Glomerular visceral epithelial cell (primary cell): ENCODE data around the gene ST3GAL3.

Experiments
- DNase-seq: peaks from one replicate; pipeline ENCODE4 v3.0.0-alpha.2; 2016; ENCODE audit errors: extremely low spot score

ST3GAL3 gene

DNA sequence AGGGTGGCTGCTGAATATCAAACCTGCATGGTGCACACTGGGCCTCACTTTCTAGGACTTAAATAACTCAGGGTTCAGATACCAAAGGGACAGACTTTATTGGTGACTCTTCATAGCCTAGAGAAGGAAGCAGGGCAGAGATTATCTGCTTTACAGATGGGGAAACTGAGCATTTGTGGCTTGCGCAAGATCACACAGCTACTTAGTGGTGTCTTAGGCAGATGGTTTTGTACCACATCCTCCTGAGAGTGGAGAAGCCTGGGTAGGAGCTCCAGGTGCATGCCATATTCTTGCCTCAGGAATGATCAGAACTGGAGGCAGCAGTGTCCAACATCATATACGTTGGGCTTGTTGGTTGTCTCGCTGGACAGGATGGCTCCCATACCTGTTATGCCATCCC is 255.7 kb downstream of the ST3GAL3 start:
- DNase-seq, result no peak

- DNase-seq, result no peak
Measured at GRCh38 chr1:43963890-43964289, 256.6 kb downstream of the ST3GAL3 start.

DNA sequence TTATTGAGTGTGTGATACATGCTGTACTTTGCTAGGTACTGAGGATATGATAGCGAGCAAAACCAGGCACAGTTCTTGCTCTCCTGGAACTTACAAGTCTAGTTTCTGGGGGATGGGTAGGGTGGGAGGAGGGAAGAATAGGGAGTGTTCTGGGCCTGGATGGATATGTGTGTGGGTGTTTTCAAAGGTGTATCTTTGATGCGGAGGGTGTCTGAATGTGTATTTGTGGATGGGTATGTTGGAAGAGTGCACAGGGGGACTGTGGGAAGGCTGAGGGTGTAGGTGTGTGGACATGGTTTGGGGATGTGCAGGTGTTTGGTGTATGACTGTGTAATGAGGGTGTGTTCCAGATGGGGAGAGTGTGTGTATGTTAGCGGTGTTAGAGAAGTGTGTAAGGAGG is 258.0 kb downstream of the ST3GAL3 start:
- no peak for DNase-seq

DNA sequence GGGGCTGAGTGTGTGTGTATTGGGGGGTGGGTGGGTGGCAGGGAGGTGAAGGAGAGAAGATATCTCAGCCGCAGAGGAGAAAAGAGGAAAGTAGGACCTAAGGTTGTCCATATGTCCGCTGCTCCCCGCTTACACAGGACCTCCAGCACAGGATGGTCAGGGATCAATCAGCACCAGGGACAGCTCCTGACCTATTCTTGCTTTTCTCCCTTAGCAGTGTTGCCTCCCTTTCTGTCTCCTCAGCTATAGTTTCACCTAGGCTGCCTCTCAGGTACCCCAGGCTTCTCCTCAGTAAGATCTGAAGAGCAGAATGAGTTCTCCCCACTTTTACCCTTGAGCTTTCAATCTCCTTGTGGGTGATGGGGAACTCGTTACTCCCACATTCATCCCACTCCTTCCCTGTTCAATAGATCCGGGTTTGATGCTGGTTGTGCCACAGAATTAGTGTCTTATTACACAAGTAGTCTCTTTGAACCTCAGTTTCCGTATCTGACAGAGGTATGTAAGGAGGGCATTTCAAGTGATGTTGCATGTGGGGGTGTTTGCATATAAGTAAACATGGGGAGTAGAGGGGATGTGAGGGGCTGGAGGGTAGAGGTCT is 261.1 kb downstream of the ST3GAL3 start:
- no peak for DNase-seq

DNA sequence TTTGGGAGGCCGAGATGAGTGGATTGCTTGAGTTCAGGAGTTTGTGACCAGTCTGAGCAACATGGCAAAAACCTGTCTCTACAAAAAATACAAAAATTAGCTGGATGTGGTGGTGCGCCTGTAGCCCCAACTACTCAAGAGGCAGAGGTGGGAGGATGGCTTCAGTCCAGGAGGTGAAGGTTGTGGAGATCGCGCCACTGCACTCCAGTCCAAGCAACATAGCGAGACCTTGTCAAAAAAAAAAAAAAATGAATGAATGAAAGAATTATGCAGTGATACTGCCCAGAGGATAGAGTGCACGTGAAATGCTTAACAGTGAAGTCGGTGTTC is 262.0 kb downstream of the ST3GAL3 start:
- no peak for DNase-seq

DNA sequence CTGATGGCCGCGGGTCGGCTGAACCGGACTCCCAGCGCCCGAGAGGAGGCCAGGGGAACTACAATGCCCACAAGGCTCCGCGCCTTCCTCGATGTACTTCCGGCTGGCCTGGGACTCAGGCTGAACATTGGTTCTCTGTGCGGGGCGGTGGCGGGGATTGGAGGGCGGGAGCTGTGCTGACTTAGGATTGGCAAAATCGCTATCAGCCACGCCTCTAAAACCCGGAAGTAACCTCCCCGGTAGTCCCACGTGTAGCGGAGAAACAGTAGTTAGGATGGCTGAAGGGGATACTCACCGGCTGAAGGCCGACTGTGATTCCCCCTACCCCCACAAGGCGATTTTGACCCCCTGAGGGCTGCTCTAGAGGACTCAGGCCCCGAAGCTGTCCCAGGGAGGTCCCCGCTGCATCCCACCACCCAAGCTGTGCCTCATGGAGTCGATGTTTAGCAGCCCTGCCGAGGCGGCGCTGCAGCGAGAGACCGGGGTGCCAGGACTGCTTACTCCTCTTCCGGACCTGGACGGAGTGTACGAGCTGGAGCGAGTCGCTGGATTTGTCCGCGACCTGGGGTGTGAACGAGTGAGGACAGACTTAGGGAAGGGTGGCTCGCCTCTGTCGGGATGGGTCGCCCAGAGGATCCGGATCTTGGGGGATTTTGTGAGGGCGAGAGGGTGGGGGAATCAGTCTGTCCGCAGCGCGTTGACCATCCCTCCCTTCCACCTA is 262.6 kb downstream of the ST3GAL3 start, which contains the start of gene DPH2:
DPH2 (plus strand) TSS at position 265 of the 721 bp plus-strand sequence; CDS start at position 431, 166 bp downstream.
- peak; percentile 96 for DNase-seq

DNA sequence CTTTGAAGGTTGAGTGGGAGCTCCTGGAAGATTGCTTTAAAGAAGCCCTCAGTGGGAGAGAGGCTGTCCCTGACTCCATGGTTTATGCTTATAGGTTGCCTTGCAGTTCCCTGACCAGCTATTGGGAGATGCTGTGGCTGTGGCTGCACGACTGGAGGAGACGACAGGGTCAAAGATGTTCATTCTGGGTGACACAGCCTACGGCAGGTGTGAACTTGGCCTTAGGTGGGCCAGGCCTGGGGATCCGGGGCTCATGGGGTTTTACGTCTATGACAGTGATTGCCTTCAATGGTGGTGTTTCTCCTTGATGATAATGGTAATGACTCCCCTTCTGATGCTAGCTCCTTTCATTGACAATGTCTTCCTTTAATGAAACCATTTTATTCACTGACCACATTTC is 263.2 kb downstream of the ST3GAL3 start:
- DNase-seq, result no peak

GRCh38 chr1:43970911-43971310 is 263.6 kb downstream of the ST3GAL3 start:
- DNase-seq, result no peak

DNA sequence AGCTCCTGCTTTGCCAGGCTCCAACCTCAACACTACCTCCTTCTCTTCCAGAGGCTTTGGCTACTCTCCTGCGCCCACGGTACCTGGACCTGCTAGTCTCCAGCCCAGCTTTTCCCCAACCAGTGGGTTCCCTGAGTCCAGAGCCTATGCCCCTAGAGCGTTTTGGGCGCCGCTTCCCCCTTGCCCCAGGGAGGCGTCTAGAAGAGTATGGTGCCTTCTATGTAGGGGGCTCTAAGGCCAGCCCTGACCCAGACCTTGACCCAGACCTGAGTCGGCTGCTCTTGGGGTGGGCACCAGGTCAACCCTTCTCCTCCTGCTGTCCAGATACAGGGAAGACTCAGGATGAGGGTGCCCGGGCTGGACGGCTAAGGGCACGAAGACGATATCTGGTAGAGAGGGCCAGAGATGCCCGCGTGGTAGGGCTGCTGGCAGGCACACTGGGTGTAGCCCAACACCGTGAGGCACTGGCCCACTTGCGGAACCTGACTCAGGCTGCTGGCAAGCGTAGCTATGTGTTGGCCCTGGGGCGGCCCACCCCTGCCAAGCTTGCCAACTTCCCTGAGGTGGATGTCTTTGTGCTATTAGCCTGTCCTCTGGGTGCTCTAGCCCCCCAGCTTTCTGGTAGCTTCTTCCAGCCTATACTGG is 264.1 kb downstream of the ST3GAL3 start:
- DNase-seq, result no peak

DNA sequence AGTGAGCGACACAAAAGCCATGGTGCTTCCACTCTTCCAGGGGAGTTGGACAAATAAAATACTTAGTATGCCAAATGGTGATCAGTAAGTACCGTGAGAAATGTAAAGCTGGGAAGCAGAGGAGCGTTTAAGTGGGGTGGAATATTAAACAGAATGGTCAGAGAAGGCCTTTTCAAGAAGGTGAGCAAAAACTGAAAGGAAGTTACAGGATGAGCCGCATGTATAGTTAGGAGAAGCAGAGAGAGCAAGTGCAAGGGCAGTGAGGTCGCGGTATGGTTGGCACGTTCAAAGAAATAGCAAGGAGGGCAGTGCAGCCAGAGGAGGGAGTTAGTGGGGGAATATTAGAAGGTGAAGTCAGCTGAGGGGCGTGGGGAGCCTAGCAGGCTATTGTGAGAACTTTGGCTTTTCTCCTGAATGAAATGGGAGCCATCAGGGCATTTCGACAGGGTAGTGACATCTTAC is 266.7 kb downstream of the ST3GAL3 start:
- no peak for DNase-seq

DNA sequence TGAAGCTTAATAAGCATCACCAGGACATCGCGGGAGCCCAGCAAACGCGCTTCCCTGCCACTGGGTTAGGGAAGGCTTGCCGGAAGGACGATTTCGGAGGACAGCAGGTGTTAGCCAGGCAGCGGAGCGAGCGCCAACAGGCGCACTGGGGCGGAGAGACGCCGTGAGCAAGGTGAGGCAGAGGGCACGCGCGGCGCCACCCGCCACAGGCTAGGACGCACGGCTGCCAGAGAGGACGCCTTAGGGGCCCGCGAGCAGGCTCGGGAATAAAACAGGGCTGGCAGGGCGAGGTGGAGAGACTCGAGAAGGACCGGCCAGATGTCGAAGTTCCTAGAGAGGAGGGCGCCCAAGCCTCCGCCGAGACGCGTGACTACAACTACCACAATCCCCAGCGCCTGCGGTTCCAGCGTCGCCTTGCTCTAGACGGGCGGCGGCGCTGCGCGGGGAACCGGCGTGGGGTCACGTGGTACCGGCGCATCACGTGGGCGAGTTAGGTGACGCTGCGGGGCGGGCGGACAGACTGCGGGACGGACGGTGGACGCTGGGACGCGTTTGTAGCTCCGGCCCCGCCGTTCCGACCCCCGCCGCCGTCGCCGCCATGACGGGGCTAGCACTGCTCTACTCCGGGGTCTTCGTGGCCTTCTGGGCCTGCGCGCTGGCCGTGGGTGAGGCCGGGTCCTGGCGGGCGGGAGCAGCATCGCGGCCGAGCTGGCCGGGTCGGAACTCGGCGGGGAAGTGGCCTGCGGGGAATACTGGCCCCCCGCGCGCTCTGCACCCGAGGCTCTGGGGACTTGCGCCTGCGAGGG is 267.3 kb downstream of the ST3GAL3 start, which contains the start of gene ATP6V0B:
ATP6V0B (plus strand) TSS at position 518 of the 806 bp plus-strand sequence; CDS start at position 599, 81 bp downstream.
- DNase-seq, result peak; percentile 93

- no peak for DNase-seq
Measured at GRCh38 chr1:43975249-43975961, 268.1 kb downstream of the ST3GAL3 start.

- DNase-seq, result no peak
Measured at GRCh38 chr1:43976045-43976444, 268.7 kb downstream of the ST3GAL3 start.

GRCh38 chr1:43976890-43977289 is 269.6 kb downstream of the ST3GAL3 start:
- DNase-seq, result no peak

- DNase-seq, result no peak
Measured at GRCh38 chr1:43977376-43978263, 270.3 kb downstream of the ST3GAL3 start.

- no peak for DNase-seq
Measured at GRCh38 chr1:43978264-43978550, 270.9 kb downstream of the ST3GAL3 start.

GRCh38 chr1:43978551-43979260 is 271.4 kb downstream of the ST3GAL3 start, which contains the start of gene B4GALT2:
Gene B4GALT2 (plus strand): TSS chr1:43979210. CDS start chr1:43981161, 1,951 bp downstream.
- peak; percentile 60 for DNase-seq

DNA sequence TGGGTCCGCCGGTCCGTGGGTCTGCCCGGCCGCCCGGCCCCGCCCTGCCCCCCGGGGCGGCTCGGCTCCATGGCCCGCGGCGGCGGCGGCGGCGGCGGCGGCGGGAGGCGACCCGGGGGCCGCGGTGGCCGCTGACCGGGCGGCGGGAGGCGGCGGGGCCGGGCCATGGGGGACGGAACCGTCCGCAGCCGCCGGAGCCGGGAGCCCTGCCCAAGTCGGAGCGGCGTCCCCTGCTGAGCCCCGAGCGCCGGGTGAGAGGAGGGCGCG is 271.9 kb downstream of the ST3GAL3 start:
- no peak for DNase-seq

- peak; percentile 55 for DNase-seq
Measured at GRCh38 chr1:43979528-43980254, 272.4 kb downstream of the ST3GAL3 start.
